Measurements from ENCODE around the gene CMBL.
"Not testable (repeated sequence)": the region's sequence is repeated elsewhere in the genome, so short reads cannot be mapped to it uniquely, and the experiment has no call there.

Gene CMBL

GRCh38 chr5:10285362-10285761 is 22.3 kb downstream of the CMBL start:
- DNase-seq (ENCODE audit: low read depth in 2 of 2) = not testable (repeated sequence)

GRCh38 chr5:10283927-10284635 is 23.6 kb downstream of the CMBL start:
- DNase-seq (ENCODE audit: low read depth in 2 of 2) = peak; percentile 38 to 51

- no peak for DNase-seq (ENCODE audit: low read depth in 2 of 2)
Observed at GRCh38 chr5:10279925-10280720, 27.6 kb downstream of the CMBL start.

GRCh38 chr5:10279328-10279727 is 28.4 kb downstream of the CMBL start:
- no peak for DNase-seq (ENCODE audit: low read depth in 2 of 2)

- DNase-seq (ENCODE audit: low read depth in 2 of 2) = no peak
Observed at GRCh38 chr5:10278658-10279279, 28.9 kb downstream of the CMBL start.

GRCh38 chr5:10277773-10278630 is 29.7 kb downstream of the CMBL start:
- DNase-seq (ENCODE audit: low read depth in 2 of 2) = no peak

- no peak for DNase-seq (ENCODE audit: low read depth in 2 of 2)
Observed at GRCh38 chr5:10276691-10277090, 31.0 kb downstream of the CMBL start.

- no peak for DNase-seq (ENCODE audit: low read depth in 2 of 2)
Observed at GRCh38 chr5:10275991-10276390, 31.7 kb downstream of the CMBL start.

- no peak for DNase-seq (ENCODE audit: low read depth in 2 of 2)
Observed at GRCh38 chr5:10275460-10275859, 32.2 kb downstream of the CMBL start.

- DNase-seq (ENCODE audit: low read depth in 2 of 2) = not testable (repeated sequence)
Observed at GRCh38 chr5:10272875-10273209, 34.9 kb downstream of the CMBL start.

- DNase-seq (ENCODE audit: low read depth in 2 of 2) = no peak
Observed at GRCh38 chr5:10272053-10272874, 35.4 kb downstream of the CMBL start.

GRCh38 chr5:10268100-10268499 is 39.6 kb downstream of the CMBL start:
- no peak for DNase-seq (ENCODE audit: low read depth in 2 of 2)

- no peak for DNase-seq (ENCODE audit: low read depth in 2 of 2)
Observed at GRCh38 chr5:10266839-10267238, 40.9 kb downstream of the CMBL start.

GRCh38 chr5:10266137-10266536 is 41.6 kb downstream of the CMBL start:
- no peak for DNase-seq (ENCODE audit: low read depth in 2 of 2)

GRCh38 chr5:10265245-10266109 is 42.2 kb downstream of the CMBL start:
- no peak for DNase-seq (ENCODE audit: low read depth in 2 of 2)

GRCh38 chr5:10264604-10265003 is 43.1 kb downstream of the CMBL start:
- DNase-seq (ENCODE audit: low read depth in 2 of 2) = no peak

GRCh38 chr5:10262995-10263394 is 44.7 kb downstream of the CMBL start:
- DNase-seq (ENCODE audit: low read depth in 2 of 2) = no peak

- DNase-seq (ENCODE audit: low read depth in 2 of 2) = no peak
Observed at GRCh38 chr5:10262121-10262774, 45.5 kb downstream of the CMBL start.

- no peak for DNase-seq (ENCODE audit: low read depth in 2 of 2)
Observed at GRCh38 chr5:10261065-10261464, 46.6 kb downstream of the CMBL start.

- no peak for DNase-seq (ENCODE audit: low read depth in 2 of 2)
Observed at GRCh38 chr5:10259899-10260298, 47.8 kb downstream of the CMBL start.
